Measurements from ENCODE around the gene LDLRAD3.

GRCh38 chr11:36047344-36047743 lies 103.5 kb downstream of the LDLRAD3 start:
- TF ChIP-seq, protein P1, sequence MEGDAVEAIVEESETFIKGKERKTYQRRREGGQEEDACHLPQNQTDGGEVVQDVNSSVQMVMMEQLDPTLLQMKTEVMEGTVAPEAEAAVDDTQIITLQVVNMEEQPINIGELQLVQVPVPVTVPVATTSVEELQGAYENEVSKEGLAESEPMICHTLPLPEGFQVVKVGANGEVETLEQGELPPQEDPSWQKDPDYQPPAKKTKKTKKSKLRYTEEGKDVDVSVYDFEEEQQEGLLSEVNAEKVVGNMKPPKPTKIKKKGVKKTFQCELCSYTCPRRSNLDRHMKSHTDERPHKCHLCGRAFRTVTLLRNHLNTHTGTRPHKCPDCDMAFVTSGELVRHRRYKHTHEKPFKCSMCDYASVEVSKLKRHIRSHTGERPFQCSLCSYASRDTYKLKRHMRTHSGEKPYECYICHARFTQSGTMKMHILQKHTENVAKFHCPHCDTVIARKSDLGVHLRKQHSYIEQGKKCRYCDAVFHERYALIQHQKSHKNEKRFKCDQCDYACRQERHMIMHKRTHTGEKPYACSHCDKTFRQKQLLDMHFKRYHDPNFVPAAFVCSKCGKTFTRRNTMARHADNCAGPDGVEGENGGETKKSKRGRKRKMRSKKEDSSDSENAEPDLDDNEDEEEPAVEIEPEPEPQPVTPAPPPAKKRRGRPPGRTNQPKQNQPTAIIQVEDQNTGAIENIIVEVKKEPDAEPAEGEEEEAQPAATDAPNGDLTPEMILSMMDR (IDR thresholded peaks at IDR 0.05), result no peak
- TF ChIP-seq POLR2A (IDR thresholded peaks at IDR 0.05), result no peak
